RWPE1 (cell line): ENCODE data around the gene RHBDD1.

Source experiments
- CTCF ChIA-PET: fragments of 350-600 bp; sonication (Branson Sonifier 250); formaldehyde crosslinking; extraction: SDS; loops from one replicate; lab custom pipeline; 2021; lab: Yijun Ruan, JAX
- POLR2A ChIA-PET: fragments of 400-600 bp; formaldehyde crosslinking; extraction: SDS; loops from one replicate; lab custom pipeline; 2020; ENCODE audit warnings: antibody characterized with exemption; ENCODE audit not compliant: low non-redundant PET; lab: Yijun Ruan, JAX
- DNase-seq: peaks from one replicate; pipeline ENCODE4 v3.0.0; 2012; ENCODE audit warnings: low spot score
- H3K27ac ChIP-seq: fragments of 450-650 bp; 2 replicates; pipeline ENCODE4 v1.5.1; 2017
- CTCF ChIP-seq: fragments of 450-650 bp; conservative IDR thresholded peaks from 2 replicates; pipeline ENCODE4 v1.5.1; 2017; ENCODE audit warnings: low read depth, mild to moderate bottlenecking

The RHBDD1 gene

GRCh38 chr2:226813148-226813701 lies 22.6 kb upstream of the RHBDD1 start:
- TF ChIP-seq CTCF: no peak
- DNase-seq: no peak
- ChIA-PET CTCF (no interaction called here), POLR2A (no interaction called here)
- no peak overlapping the region for H3K27ac ChIP-seq

GRCh38 chr2:226818930-226819329 lies 16.9 kb upstream of the RHBDD1 start:
- TF ChIP-seq CTCF: no peak
- no peak overlapping the region for H3K27ac ChIP-seq
- no peak for DNase-seq
- ChIA-PET CTCF (no interaction called here), POLR2A (no interaction called here)

GRCh38 chr2:226825056-226825455 lies 10.8 kb upstream of the RHBDD1 start:
- no peak for DNase-seq
- ChIA-PET CTCF (interaction anchor here (0.6 to 0.8 kb wide), 2 partner anchors 27 to 1709 kb away, joined by 3 read pairs; no protein-coding TSS in a partner anchor), POLR2A (no interaction called here)
- TF ChIP-seq CTCF: no peak
- no peak overlapping the region for H3K27ac ChIP-seq

- no peak for DNase-seq
Observed at GRCh38 chr2:226828191-226828590, 7.7 kb upstream of the RHBDD1 start.

GRCh38 chr2:226829721-226830631 lies 5.9 kb upstream of the RHBDD1 start:
- CTCF ChIA-PET: interaction anchor here (0.6 kb wide), 1 partner anchor 495 kb away, joined by 4 read pairs; the partner anchor contains the start of gene MFF
- no peak overlapping the region for H3K27ac ChIP-seq
- POLR2A ChIA-PET: no interaction called here
- DNase-seq: no peak
- no peak for TF ChIP-seq CTCF

More at GRCh38 chr2:226828191-226828590, 7.7 kb upstream of the RHBDD1 start:
- no peak for TF ChIP-seq CTCF
- POLR2A ChIA-PET: no interaction called here
- CTCF ChIA-PET: interaction anchor here (1.0 kb wide), 1 partner anchor 26 kb away, joined by 3 read pairs; no protein-coding TSS in a partner anchor
- H3K27ac ChIP-seq: no peak overlapping the region

GRCh38 chr2:226831266-226831665 lies 4.6 kb upstream of the RHBDD1 start:
- H3K27ac ChIP-seq: no peak overlapping the region
- no peak for TF ChIP-seq CTCF
- no peak for DNase-seq
- CTCF ChIA-PET: no interaction called here
- POLR2A ChIA-PET: no interaction called here
